Thyroid gland (tissue), 4 donors: ENCODE results near the gene TIAM2.

ENCODE experiments used
- CTCF ChIP-seq, 6 experiments: fragments of 200-600 bp in 3 of 6; fragments of 450-650 bp in 3 of 6; sonication (generic) in 3 of 6; IDR thresholded peaks; one replicate each; pipeline ENCODE4 v1.5.1; 2016 to 2019; ENCODE audit warnings: antibody characterized with exemption in 6 of 6, mild to moderate bottlenecking in 2 of 6, inconsistent platforms in 1 of 6, moderate library complexity in 1 of 6
- POLR2A ChIP-seq, 2 donors: fragments of 450-650 bp; IDR thresholded peaks; one replicate each; pipeline ENCODE4 v1.6.1; 2017; ENCODE audit warnings: antibody characterized with exemption in 2 of 2, mild to moderate bottlenecking in 2 of 2, moderate library complexity in 1 of 2

- no peak for TF ChIP-seq CTCF (IDR thresholded peaks at IDR 0.05)
- TF ChIP-seq POLR2A (IDR thresholded peaks at IDR 0.05): no peak
These were observed 43.0 kb downstream of the TIAM2 start for GRCh38 chr6:155038104-155038503.
